ENCODE data around the gene PARP14.

GRCh38 chr3:122766430-122766829, 85.8 kb downstream of the PARP14 start:
- TF ChIP-seq, protein P1, sequence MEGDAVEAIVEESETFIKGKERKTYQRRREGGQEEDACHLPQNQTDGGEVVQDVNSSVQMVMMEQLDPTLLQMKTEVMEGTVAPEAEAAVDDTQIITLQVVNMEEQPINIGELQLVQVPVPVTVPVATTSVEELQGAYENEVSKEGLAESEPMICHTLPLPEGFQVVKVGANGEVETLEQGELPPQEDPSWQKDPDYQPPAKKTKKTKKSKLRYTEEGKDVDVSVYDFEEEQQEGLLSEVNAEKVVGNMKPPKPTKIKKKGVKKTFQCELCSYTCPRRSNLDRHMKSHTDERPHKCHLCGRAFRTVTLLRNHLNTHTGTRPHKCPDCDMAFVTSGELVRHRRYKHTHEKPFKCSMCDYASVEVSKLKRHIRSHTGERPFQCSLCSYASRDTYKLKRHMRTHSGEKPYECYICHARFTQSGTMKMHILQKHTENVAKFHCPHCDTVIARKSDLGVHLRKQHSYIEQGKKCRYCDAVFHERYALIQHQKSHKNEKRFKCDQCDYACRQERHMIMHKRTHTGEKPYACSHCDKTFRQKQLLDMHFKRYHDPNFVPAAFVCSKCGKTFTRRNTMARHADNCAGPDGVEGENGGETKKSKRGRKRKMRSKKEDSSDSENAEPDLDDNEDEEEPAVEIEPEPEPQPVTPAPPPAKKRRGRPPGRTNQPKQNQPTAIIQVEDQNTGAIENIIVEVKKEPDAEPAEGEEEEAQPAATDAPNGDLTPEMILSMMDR (conservative IDR thresholded peaks at IDR 0.05), result no peak
- TF ChIP-seq ZFX (IDR thresholded peaks at IDR 0.05), result no peak

Data from C4-2B (cell line).